SK-N-SH (cell line): ENCODE measurements around the gene P2RY14. TPM values are rescaled to one million over a fixed set of nuclear protein-coding genes. Genes with fewer than 3 reads are reported as not detected.

Experiments used
- CTCF ChIA-PET: fragments of 300-600, 350-600 bp; formaldehyde crosslinking; extraction: SDS; loops from one replicate; lab custom pipeline; 2021; lab: Yijun Ruan, JAX
- POLR2A ChIA-PET: fragments of 350-600 bp; sonication (Branson Sonifier 250); formaldehyde crosslinking; extraction: SDS; loops from one replicate; lab custom pipeline; 2020; ENCODE audit warnings: antibody characterized with exemption, inconsistent platforms; lab: Yijun Ruan, JAX
- DNase-seq: peaks from one replicate; pipeline ENCODE4 v3.0.0; 2012
- H2AFZ ChIP-seq: fragments of 200-600 bp; sonication (generic); 2 replicates; pipeline ENCODE4 v1.8.1; 2016; ENCODE audit warnings: antibody characterized with exemption, mild to moderate bottlenecking, low read depth
- H3F3A ChIP-seq: fragments of 200-600 bp; sonication (generic); replicated peaks from 2 replicates; pipeline ENCODE3; 2016; ENCODE audit warnings: antibody characterized with exemption, mild to moderate bottlenecking; ENCODE audit not compliant: insufficient read depth
- H3K27ac ChIP-seq, 2 experiments: fragments of 200-500 bp in 1 of 2; fragments of 200-600 bp in 1 of 2; sonication (Bioruptor generic) in 1 of 2; sonication (generic), shearing (Covaris generic) in 1 of 2; 2 replicates each; pipeline versions ENCODE4 v1.5.1 to v1.6.1; 2014 to 2016; ENCODE audit warnings: low read depth in 2 of 2, inconsistent platforms in 1 of 2, low read length in 1 of 2, mild to moderate bottlenecking in 1 of 2, mixed read lengths in 1 of 2
- H3K27me3 ChIP-seq: fragments of 200-600 bp; sonication (generic), shearing (Covaris generic); 2 replicates; pipeline ENCODE4 v1.6.1; 2016; ENCODE audit warnings: mixed run types; ENCODE audit not compliant: insufficient read depth
- H3K36me3 ChIP-seq, 2 experiments: fragments of 200-500 bp in 1 of 2; fragments of 200-600 bp in 1 of 2; sonication (Bioruptor generic) in 1 of 2; sonication (generic) in 1 of 2; replicated peaks in 1 of 2; 2 replicates each; pipeline versions ENCODE3 to v1.5.1; 2014 to 2016; ENCODE audit warnings: low read length in 1 of 2, mild to moderate bottlenecking in 1 of 2; ENCODE audit not compliant: insufficient read depth in 2 of 2, control insufficient read depth in 1 of 2
- H3K4me1 ChIP-seq, 2 experiments: fragments of 200-500 bp in 1 of 2; fragments of 200-600 bp in 1 of 2; sonication (Bioruptor generic) in 1 of 2; sonication (generic), shearing (Covaris generic) in 1 of 2; 2 replicates each; pipeline versions ENCODE4 v1.5.1 to v1.6.1; 2014 to 2016; ENCODE audit warnings: low read depth in 1 of 2, low read length in 1 of 2, mixed run types in 1 of 2; ENCODE audit not compliant: insufficient read depth in 2 of 2, control insufficient read depth in 1 of 2
- H3K4me2 ChIP-seq: fragments of 200-600 bp; sonication (generic), shearing (Covaris generic); 2 replicates; pipeline ENCODE4 v1.6.1; 2017; ENCODE audit warnings: mixed run types
- H3K4me3 ChIP-seq, 2 experiments: fragments of 200-500 bp in 1 of 2; fragments of 200-600 bp in 1 of 2; sonication (Bioruptor generic) in 1 of 2; sonication (generic), shearing (Covaris generic) in 1 of 2; 2 replicates each; pipeline versions ENCODE4 v1.5.1 to v1.8.1; 2014 to 2016; ENCODE audit warnings: low read depth in 2 of 2, inconsistent platforms in 1 of 2, low read length in 1 of 2, mild to moderate bottlenecking in 1 of 2, mixed read lengths in 1 of 2, moderate library complexity in 1 of 2
- H3K79me2 ChIP-seq: fragments of 200-600 bp; sonication (generic); 2 replicates; pipeline ENCODE4 v1.8.1; 2017; ENCODE audit warnings: mild to moderate bottlenecking; ENCODE audit not compliant: insufficient read depth
- H3K9ac ChIP-seq: fragments of 200-600 bp; sonication (generic); 2 replicates; pipeline ENCODE4 v1.6.1; 2017; ENCODE audit warnings: mixed run types
- H3K9me2 ChIP-seq: fragments of 200-600 bp; sonication (generic); 2 replicates; pipeline ENCODE4 v1.6.1; 2017; ENCODE audit warnings: mixed run types
- H3K9me3 ChIP-seq: fragments of 200-600 bp; sonication (generic); 2 replicates; pipeline ENCODE4 v1.6.1; 2017; ENCODE audit warnings: mixed run types, mild to moderate bottlenecking, moderate library complexity
- H4K20me1 ChIP-seq: fragments of 200-600 bp; sonication (generic); 2 replicates; pipeline ENCODE4 v1.6.1; 2017; ENCODE audit warnings: mild to moderate bottlenecking, mixed run types; ENCODE audit not compliant: insufficient read depth
- CHD2 ChIP-seq: fragments of 150-350 bp; IDR thresholded peaks from 2 replicates; pipeline ENCODE4 v1.6.1; 2018; ENCODE audit warnings: low read length; ENCODE audit not compliant: partially characterized antibody
- ELF1 ChIP-seq: IDR thresholded peaks from 2 replicates; pipeline ENCODE4 v1.4.0; 2012
- FOSL2 ChIP-seq: IDR thresholded peaks from 2 replicates; pipeline ENCODE4 v1.4.0; 2012; ENCODE audit warnings: low read depth, mild to moderate bottlenecking, moderate library complexity, borderline replicate concordance
- FOXM1 ChIP-seq: IDR thresholded peaks from 2 replicates; pipeline ENCODE4 v1.4.0; 2012; ENCODE audit warnings: low read depth, mild to moderate bottlenecking
- GATA2 ChIP-seq: sonication (generic); formaldehyde crosslinking; IDR thresholded peaks from 2 replicates; pipeline ENCODE4 v1.5.0; 2020; ENCODE audit warnings: mild to moderate bottlenecking, missing genetic modification reagents
- JUND ChIP-seq: IDR thresholded peaks from 2 replicates; pipeline ENCODE4 v1.4.0; 2012
- NFIC ChIP-seq: IDR thresholded peaks from 2 replicates; pipeline ENCODE4 v1.4.0; 2012; ENCODE audit warnings: borderline replicate concordance
- RAD21 ChIP-seq: IDR thresholded peaks from 2 replicates; pipeline ENCODE4 v1.6.1; 2012; ENCODE audit warnings: mild to moderate bottlenecking, low read length
- RXRA ChIP-seq: IDR thresholded peaks from 2 replicates; pipeline ENCODE4 v1.4.0; 2012; ENCODE audit warnings: low read depth, mild to moderate bottlenecking, borderline replicate concordance
- SIN3A ChIP-seq: IDR thresholded peaks from 2 replicates; pipeline ENCODE4 v1.6.1; 2012; ENCODE audit warnings: low read depth, mild to moderate bottlenecking, low read length, moderate library complexity, borderline replicate concordance
- SMC3 ChIP-seq: IDR thresholded peaks from 2 replicates; pipeline ENCODE4 v1.6.1; 2012; ENCODE audit warnings: low read depth, low read length, improper control_type of control experiment
- TAF1 ChIP-seq: IDR thresholded peaks from 2 replicates; pipeline ENCODE4 v1.6.1; 2012; ENCODE audit warnings: low read depth, mild to moderate bottlenecking, low read length, moderate library complexity, borderline replicate concordance
- TEAD4 ChIP-seq: IDR thresholded peaks from 2 replicates; pipeline ENCODE4 v1.4.0; 2012; ENCODE audit warnings: mild to moderate bottlenecking, borderline replicate concordance; ENCODE audit not compliant: insufficient read depth
- WGBS: methylation state at CpG from one replicate; pipeline ENCODE4 v1.1.6; 2017; ENCODE audit warnings: low lambda C conversion rate; 5-methylcytosine and 5-hydroxymethylcytosine counted together
- polyA plus RNA-seq, 3 experiments: library from polyadenylated mRNA; depleted of rRNA; stranded (reverse); fragments of >200 nt; gene quantifications; 2 replicates each; pipeline ENCODE4 v1.2.3, GENCODE V29; 2012
- TF ChIP-seq, protein P1 (sequence below): fragments of 150-350 bp; IDR thresholded peaks from 2 replicates; pipeline ENCODE4 v1.6.1; 2016; ENCODE audit warnings: mild to moderate bottlenecking, low read depth, low read length
- TF ChIP-seq, protein P2 (sequence below): IDR thresholded peaks from 2 replicates; pipeline ENCODE4; 2012
- TF ChIP-seq, protein P3 (sequence below): IDR thresholded peaks from 2 replicates; pipeline ENCODE4 v1.4.0; 2012; ENCODE audit warnings: low read depth, borderline replicate concordance
- TF ChIP-seq, protein P4 (sequence below): IDR thresholded peaks from 2 replicates; pipeline ENCODE4 v1.4.0; 2012; ENCODE audit warnings: low read depth
- TF ChIP-seq, protein P5 (sequence below): IDR thresholded peaks from 2 replicates; pipeline ENCODE4 v1.6.1; 2012; ENCODE audit warnings: mild to moderate bottlenecking, low read depth, low read length, moderate library complexity

The P2RY14 gene
- polyA plus RNA-seq, 1 of the 3 experiments (the other 2 are of a cell fraction) = not detected

DNA sequence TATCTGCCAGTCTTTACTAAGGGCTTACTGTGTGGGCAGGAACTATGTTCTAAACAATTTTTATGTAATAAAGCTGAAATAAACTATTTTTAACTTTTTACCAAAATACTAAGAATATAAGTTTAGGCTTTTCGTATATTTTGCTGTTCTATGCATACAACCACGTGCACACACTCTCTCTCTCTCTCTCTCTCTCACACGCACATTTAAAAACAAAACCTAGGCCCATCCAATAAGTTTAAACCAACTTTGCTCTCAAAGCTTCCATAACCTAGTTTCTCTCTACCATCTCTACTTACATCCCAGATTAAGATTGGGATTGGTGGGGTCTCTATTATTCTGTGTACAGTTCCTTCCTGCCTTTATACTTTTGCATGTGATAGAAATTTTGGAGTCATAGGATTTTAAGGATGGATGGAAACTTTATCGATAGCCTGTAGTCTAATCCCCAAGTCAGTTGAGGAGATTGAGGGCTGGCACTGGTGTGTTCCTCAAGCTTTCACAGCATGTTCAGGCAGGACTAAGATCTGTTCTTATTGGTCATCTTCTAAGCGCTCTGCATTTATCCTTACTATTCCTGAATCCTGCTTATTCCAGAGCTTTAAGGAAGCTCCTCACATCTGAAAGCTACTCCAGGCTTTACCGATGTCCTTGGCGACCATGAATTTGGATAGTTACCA lies 77.2 kb downstream of the P2RY14 start:
- no peaks in the 10 kb centered on the region for H3F3A ChIP-seq
- H3K4me2 ChIP-seq = no peak overlapping the region
- TF ChIP-seq RAD21 (no peak), FOXM1 (no peak), TEAD4 (no peak), TAF1 (no peak)
- TF ChIP-seq, protein P1, sequence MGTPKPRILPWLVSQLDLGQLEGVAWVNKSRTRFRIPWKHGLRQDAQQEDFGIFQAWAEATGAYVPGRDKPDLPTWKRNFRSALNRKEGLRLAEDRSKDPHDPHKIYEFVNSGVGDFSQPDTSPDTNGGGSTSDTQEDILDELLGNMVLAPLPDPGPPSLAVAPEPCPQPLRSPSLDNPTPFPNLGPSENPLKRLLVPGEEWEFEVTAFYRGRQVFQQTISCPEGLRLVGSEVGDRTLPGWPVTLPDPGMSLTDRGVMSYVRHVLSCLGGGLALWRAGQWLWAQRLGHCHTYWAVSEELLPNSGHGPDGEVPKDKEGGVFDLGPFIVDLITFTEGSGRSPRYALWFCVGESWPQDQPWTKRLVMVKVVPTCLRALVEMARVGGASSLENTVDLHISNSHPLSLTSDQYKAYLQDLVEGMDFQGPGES = no peak
- H3K4me1 ChIP-seq = no peaks in the 10 kb centered on the region
- ChIA-PET CTCF (interaction anchor here (1.0 to 1.1 kb wide), 2 partner anchors 33 to 81 kb away, joined by 3 read pairs; no protein-coding TSS in a partner anchor), POLR2A (no interaction called here)
- no peaks in the 10 kb centered on the region for H3K27me3 ChIP-seq
- 84% methylated on average over 7 of the region's 7 CpGs for WGBS
- no peak overlapping the region for H2AFZ ChIP-seq
- H3K9me2 ChIP-seq = no peaks in the 10 kb centered on the region
- H3K9me3 ChIP-seq = no peaks in the 10 kb centered on the region
- H3K36me3 ChIP-seq = no peaks in the 10 kb centered on the region
- no peak overlapping the region for H3K4me3 ChIP-seq
- H3K9ac ChIP-seq = no peak overlapping the region
- DNase-seq = no peak
- no peaks in the 10 kb centered on the region for H4K20me1 ChIP-seq
- no peak overlapping the region for H3K27ac ChIP-seq
- H3K79me2 ChIP-seq = no peaks in the 10 kb centered on the region

DNA sequence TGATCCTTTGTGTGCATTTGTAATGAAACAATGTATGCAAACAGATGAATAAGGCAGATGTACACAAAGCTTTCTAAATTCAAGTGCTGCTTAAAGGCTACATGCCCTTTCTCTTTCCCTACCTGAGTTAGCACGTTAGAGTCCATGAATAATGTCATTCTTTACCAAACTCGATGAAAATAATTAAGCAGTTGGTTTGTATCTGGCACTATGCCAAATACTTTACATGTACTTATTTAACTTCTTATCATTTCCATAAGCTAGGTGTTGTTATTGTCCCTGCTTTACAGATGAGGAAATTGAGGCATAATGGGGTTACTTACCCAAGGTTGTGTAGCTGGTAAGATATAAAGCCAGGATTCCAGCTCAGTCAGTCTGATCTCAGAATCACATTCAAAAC lies 77.8 kb downstream of the P2RY14 start:
- ChIA-PET POLR2A (no interaction called here), CTCF (interaction anchor here (1.0 kb wide), 1 partner anchor 82 kb away, joined by 3 read pairs; no protein-coding TSS in a partner anchor)
- no peak for DNase-seq
- Histone ChIP-seq H3K9ac (no peak overlapping the region), H3K4me2 (no peak overlapping the region), H3K36me3 (no peaks in the 10 kb centered on the region), H3K27ac (no peak overlapping the region), H3K79me2 (no peaks in the 10 kb centered on the region), H4K20me1 (no peaks in the 10 kb centered on the region), H3K27me3 (no peaks in the 10 kb centered on the region), H3K4me3 (no peak overlapping the region), H3K9me2 (no peaks in the 10 kb centered on the region), H3K4me1 (no peaks in the 10 kb centered on the region), H2AFZ (no peak overlapping the region), H3K9me3 (no peaks in the 10 kb centered on the region), H3F3A (no peaks in the 10 kb centered on the region)
- WGBS = 14% methylated on average over 2 of the region's 2 CpGs
- TF ChIP-seq FOSL2 = no peak
- no peak for TF ChIP-seq RXRA
- TF ChIP-seq, protein P1 = no peak
- TF ChIP-seq, protein P2, sequence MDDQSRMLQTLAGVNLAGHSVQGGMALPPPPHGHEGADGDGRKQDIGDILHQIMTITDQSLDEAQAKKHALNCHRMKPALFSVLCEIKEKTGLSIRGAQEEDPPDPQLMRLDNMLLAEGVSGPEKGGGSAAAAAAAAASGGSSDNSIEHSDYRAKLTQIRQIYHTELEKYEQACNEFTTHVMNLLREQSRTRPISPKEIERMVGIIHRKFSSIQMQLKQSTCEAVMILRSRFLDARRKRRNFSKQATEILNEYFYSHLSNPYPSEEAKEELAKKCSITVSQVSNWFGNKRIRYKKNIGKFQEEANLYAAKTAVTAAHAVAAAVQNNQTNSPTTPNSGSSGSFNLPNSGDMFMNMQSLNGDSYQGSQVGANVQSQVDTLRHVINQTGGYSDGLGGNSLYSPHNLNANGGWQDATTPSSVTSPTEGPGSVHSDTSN = no peak
- TF ChIP-seq, protein P3, sequence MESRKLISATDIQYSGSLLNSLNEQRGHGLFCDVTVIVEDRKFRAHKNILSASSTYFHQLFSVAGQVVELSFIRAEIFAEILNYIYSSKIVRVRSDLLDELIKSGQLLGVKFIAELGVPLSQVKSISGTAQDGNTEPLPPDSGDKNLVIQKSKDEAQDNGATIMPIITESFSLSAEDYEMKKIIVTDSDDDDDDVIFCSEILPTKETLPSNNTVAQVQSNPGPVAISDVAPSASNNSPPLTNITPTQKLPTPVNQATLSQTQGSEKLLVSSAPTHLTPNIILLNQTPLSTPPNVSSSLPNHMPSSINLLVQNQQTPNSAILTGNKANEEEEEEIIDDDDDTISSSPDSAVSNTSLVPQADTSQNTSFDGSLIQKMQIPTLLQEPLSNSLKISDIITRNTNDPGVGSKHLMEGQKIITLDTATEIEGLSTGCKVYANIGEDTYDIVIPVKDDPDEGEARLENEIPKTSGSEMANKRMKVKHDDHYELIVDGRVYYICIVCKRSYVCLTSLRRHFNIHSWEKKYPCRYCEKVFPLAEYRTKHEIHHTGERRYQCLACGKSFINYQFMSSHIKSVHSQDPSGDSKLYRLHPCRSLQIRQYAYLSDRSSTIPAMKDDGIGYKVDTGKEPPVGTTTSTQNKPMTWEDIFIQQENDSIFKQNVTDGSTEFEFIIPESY = no peak
- no peak for TF ChIP-seq CHD2
- no peak for TF ChIP-seq SIN3A
- TF ChIP-seq, protein P4, sequence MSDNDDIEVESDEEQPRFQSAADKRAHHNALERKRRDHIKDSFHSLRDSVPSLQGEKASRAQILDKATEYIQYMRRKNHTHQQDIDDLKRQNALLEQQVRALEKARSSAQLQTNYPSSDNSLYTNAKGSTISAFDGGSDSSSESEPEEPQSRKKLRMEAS = no peak
- no peak for TF ChIP-seq SMC3
- no peak; the same call in 1 of the 2 replicates for TF ChIP-seq NFIC
- TF ChIP-seq, protein P5, sequence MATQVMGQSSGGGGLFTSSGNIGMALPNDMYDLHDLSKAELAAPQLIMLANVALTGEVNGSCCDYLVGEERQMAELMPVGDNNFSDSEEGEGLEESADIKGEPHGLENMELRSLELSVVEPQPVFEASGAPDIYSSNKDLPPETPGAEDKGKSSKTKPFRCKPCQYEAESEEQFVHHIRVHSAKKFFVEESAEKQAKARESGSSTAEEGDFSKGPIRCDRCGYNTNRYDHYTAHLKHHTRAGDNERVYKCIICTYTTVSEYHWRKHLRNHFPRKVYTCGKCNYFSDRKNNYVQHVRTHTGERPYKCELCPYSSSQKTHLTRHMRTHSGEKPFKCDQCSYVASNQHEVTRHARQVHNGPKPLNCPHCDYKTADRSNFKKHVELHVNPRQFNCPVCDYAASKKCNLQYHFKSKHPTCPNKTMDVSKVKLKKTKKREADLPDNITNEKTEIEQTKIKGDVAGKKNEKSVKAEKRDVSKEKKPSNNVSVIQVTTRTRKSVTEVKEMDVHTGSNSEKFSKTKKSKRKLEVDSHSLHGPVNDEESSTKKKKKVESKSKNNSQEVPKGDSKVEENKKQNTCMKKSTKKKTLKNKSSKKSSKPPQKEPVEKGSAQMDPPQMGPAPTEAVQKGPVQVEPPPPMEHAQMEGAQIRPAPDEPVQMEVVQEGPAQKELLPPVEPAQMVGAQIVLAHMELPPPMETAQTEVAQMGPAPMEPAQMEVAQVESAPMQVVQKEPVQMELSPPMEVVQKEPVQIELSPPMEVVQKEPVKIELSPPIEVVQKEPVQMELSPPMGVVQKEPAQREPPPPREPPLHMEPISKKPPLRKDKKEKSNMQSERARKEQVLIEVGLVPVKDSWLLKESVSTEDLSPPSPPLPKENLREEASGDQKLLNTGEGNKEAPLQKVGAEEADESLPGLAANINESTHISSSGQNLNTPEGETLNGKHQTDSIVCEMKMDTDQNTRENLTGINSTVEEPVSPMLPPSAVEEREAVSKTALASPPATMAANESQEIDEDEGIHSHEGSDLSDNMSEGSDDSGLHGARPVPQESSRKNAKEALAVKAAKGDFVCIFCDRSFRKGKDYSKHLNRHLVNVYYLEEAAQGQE = no peak
- TF ChIP-seq GATA2 (CRISPR knock-in tag) = no peak
- no peak for TF ChIP-seq JUND
- TF ChIP-seq ELF1 = no peak
